GM19043 (cell line): ENCODE data around the gene RPA3.
A peak's percentile ranks its signal among the peaks of the same experiment; 100 is the strongest.
"Not testable (repeated sequence)": the region's sequence is repeated elsewhere in the genome, so short reads cannot be mapped to it uniquely, and the experiment has no call there.

Source experiments
- ATAC-seq: cut with Tn5 transposase; IDR thresholded peaks from one replicate; pipeline ENCODE4 v1.9.1; 2021; ENCODE audit warnings: low read depth; ENCODE audit not compliant: unreplicated experiment

Gene RPA3

GRCh38 chr7:7662527-7662926 lies 55.9 kb downstream of the RPA3 start:
- ATAC-seq = no peak

GRCh38 chr7:7656459-7656858 lies 61.9 kb downstream of the RPA3 start:
- ATAC-seq = not testable (repeated sequence)

- ATAC-seq = no peak
Observed at GRCh38 chr7:7654964-7655715, 63.3 kb downstream of the RPA3 start.

- ATAC-seq = no peak
Observed at GRCh38 chr7:7653593-7654187, 64.7 kb downstream of the RPA3 start.

GRCh38 chr7:7652798-7653540 lies 65.4 kb downstream of the RPA3 start:
- ATAC-seq = no peak

GRCh38 chr7:7651479-7651878 lies 66.9 kb downstream of the RPA3 start:
- no peak for ATAC-seq

GRCh38 chr7:7650682-7651206 lies 67.7 kb downstream of the RPA3 start:
- no peak for ATAC-seq

- no peak for ATAC-seq
Observed at GRCh38 chr7:7647495-7648036, 70.8 kb downstream of the RPA3 start.

GRCh38 chr7:7642081-7642480 lies 76.3 kb downstream of the RPA3 start:
- no peak for ATAC-seq

GRCh38 chr7:7641129-7641663 lies 77.2 kb downstream of the RPA3 start:
- peak; percentile 5 for ATAC-seq

- ATAC-seq = peak; percentile 98
Observed at GRCh38 chr7:7640221-7641128, 77.9 kb downstream of the RPA3 start, which contains the start of gene UMAD1. Gene UMAD1 (plus strand): TSS chr7:7640752. CDS start chr7:7673372, 32,620 bp downstream.

GRCh38 chr7:7639847-7640220 lies 78.6 kb downstream of the RPA3 start:
- no peak for ATAC-seq

- no peak for ATAC-seq
Observed at GRCh38 chr7:7639421-7639820, 79.0 kb downstream of the RPA3 start.

GRCh38 chr7:7630626-7631329 lies 87.6 kb downstream of the RPA3 start:
- no peak for ATAC-seq

GRCh38 chr7:7628476-7628875 lies 89.9 kb downstream of the RPA3 start:
- ATAC-seq = no peak

GRCh38 chr7:7620644-7621210 lies 97.7 kb downstream of the RPA3 start:
- ATAC-seq = no peak

GRCh38 chr7:7620236-7620635 lies 98.2 kb downstream of the RPA3 start:
- ATAC-seq = no peak

GRCh38 chr7:7618410-7618809 lies 100.0 kb downstream of the RPA3 start:
- no peak for ATAC-seq

- ATAC-seq = no peak
Observed at GRCh38 chr7:7617550-7617949, 100.9 kb downstream of the RPA3 start.
